ENCODE data around the gene PLEKHB2.
"Not testable (repeated sequence)": the region's sequence is repeated elsewhere in the genome, so short reads cannot be mapped to it uniquely, and the experiment has no call there.

PLEKHB2 gene

DNA sequence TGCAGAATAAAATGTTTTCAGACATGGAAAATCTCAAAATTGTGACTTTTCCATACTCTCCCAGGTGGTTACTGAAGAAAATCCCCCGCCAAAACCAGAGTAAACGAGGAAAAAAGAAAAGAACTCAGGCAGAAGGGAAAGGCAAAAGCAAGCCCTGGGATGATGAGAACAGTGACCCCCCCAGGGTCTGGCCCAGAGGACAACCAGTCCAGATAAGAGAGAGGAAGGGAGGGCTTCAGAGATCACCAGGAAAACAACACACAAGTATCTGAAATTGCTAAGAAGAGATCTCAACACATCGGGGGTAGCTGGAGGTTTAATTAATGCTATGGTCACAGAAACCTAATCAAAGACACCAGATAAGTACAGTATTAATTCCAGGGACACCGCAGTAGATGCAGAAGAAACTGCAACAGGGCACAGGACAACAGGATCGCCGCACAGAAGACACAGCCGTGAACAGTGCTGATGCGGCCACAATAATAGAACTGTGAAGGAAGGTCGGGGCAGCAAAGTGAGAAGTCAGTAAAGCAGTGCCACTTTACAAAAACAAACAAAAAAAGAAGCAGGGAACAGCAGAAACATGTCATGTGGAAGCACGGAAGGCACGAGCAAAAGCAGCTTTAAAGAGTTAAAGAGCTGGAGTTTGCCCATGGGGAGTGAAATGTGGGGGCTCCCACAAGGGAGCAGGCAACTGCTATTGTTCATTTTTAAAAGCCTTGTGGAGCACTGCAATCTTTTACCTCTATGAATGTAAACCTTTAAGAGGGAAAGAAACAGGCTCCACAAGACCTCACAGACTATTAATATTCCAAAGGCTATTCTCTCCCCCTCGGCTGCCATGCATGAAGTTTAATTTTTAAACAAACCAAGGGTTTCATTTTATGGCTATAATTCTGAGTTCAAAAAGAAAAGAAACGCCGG is 40.3 kb upstream of the PLEKHB2 start:
- no peak overlapping the region for H3K4me3 ChIP-seq (ENCODE audit: low read length)
- TF ChIP-seq, protein P1, sequence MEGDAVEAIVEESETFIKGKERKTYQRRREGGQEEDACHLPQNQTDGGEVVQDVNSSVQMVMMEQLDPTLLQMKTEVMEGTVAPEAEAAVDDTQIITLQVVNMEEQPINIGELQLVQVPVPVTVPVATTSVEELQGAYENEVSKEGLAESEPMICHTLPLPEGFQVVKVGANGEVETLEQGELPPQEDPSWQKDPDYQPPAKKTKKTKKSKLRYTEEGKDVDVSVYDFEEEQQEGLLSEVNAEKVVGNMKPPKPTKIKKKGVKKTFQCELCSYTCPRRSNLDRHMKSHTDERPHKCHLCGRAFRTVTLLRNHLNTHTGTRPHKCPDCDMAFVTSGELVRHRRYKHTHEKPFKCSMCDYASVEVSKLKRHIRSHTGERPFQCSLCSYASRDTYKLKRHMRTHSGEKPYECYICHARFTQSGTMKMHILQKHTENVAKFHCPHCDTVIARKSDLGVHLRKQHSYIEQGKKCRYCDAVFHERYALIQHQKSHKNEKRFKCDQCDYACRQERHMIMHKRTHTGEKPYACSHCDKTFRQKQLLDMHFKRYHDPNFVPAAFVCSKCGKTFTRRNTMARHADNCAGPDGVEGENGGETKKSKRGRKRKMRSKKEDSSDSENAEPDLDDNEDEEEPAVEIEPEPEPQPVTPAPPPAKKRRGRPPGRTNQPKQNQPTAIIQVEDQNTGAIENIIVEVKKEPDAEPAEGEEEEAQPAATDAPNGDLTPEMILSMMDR (conservative IDR thresholded peaks at IDR 0.05; ENCODE audit: low read depth, low read length), result no peak
- no peak for DNase-seq (ENCODE audit: low read depth)

DNA sequence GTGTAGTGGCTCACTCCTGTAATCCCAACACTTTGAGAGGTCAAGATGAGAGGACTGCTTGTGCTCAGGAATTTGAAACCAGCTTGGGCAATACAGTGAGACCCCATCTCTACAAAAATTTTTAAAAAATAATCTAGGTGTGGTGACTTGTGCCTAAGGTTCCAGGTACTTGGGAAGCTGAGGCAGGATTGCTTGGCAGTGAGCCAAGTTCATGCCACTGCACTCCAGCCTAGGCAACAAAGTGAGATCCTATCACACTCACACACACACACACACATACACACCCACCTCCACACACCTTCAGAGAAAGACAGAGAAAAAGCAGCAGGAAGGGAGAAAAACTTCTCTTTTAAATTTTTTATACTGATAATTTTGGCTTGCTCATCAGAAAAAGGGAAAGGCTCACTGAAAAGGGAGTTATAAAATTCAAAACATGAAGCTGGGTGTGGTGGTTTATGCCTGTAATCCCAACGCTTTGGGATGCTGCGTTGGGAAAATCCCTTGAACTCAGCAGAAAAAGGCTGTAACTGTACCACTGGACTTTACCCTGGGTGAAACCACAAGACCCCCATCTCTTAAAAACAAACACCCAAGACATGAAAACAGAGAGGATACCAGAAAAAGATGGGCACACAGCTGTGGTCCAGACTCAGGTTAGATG is 37.5 kb upstream of the PLEKHB2 start:
- no peak for DNase-seq (ENCODE audit: low read depth)
- no peak overlapping the region for H3K4me3 ChIP-seq (ENCODE audit: low read length)
- TF ChIP-seq, protein P1 (conservative IDR thresholded peaks at IDR 0.05; ENCODE audit: low read depth, low read length), result no peak

DNA sequence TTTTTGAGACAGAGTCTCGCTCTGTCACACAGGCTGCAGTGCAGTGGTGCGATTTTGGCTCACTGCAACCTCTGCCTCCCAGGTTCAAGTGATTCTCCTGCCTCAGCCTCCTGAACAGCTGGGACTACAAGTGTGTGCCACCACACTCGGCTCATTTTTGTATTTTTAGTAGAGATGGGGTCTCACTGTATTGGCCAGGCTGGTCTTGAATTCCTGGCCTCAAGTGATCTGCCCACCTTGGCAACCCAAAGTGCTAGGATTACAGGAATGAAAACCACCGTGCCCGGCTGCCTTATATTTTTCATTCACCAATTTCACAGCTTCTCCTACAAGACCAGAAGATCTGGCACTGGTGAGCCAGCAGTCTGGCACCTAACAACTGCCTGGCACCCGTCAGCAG is 37.0 kb upstream of the PLEKHB2 start:
- not testable (repeated sequence) for DNase-seq (ENCODE audit: low read depth); H3K4me3 ChIP-seq (ENCODE audit: low read length)

DNA sequence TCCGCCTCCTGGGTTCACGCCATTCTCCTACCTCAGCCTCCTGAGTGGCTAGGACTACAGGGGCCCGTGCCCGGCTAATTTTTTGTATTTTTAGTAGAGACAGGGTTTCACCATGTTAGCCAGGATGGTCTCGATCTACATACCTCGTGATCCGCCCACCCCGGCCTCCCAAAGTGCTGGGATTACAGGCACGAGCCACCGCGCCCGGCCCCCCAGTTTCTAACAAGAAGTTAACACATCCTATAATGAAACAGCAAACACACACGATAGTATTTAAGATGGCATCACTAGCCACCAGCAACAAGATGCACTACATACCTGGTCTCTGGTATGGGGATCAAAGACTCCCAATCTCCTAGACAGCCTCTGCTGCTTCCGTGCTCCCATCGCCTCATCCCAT is 29.6 kb upstream of the PLEKHB2 start:
- H3K4me3 ChIP-seq (ENCODE audit: low read length); DNase-seq (ENCODE audit: low read depth): not testable (repeated sequence)

DNA sequence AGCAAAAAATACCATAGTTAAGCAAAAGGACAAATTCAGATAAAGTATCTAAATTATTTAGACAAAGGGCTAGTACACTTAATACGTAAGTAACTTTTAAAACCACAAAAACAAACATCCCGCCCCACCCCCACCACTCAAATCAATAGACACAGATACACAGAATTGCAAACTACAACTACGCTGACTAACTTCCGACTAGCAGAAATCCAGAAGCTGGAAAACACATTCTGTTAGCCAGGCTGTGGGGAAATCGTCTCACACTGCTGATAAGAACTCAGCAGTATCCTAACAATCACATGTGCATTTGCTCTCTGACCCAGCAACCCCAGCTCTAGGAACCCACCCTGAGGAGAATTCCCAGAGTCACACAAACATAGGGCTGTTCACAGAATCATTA is 28.4 kb upstream of the PLEKHB2 start:
- TF ChIP-seq, protein P1 (conservative IDR thresholded peaks at IDR 0.05; ENCODE audit: low read depth, low read length), result no peak
- H3K4me3 ChIP-seq (ENCODE audit: low read length), result no peak overlapping the region
- no peak for DNase-seq (ENCODE audit: low read depth)

DNA sequence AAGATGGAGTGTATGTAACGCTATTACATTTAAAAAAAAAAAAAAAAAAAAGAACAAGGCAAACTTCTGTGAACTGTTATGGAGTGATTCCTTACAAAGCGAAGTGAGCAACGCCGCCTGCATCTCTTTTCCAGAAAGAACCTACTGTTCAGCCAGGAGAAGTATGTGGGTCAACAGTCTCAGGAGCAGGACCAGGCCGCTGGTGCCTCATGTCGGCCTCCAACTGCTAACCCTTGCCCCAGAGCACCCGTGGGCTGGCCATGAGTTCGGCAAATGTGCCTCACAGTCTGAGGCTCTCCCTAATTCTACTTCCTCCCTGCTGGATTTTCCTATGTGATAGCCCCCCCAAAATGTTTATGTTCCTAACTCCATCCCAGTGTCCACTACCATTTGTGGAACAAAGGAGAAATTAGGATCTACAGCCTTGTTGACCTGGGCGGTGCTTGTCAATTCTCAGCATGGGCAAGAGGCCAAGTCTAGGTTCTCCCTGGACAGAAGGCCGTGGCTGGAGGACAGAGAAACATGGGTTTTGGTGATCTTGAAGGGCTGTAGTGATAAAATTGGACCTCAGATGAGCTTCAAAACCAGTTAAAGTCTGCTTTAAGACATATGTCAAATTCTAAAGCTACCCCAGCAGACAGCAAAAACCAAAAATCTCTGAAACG is 27.8 kb upstream of the PLEKHB2 start:
- no peak for DNase-seq (ENCODE audit: low read depth)
- H3K4me3 ChIP-seq (ENCODE audit: low read length), result no peak overlapping the region
- TF ChIP-seq, protein P1 (conservative IDR thresholded peaks at IDR 0.05; ENCODE audit: low read depth, low read length), result no peak

DNA sequence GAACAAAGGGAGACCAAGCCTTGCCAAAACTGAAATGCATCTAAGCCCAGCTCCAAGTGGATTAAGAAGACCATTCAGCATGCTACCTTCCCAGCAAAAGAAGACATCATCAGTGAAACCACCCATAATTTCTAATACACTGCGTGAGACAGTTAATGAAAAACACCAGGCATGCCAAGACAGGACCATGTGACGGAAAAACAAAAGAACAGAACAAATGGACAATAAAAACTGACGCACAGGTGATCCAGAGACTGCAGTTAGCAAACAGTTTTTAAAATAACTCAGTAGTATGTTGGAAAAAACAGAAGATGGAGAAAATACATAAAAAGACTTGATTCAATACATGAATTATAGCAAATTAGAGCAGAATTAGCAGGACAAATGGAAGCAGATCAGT is 27.2 kb upstream of the PLEKHB2 start:
- no peak for DNase-seq (ENCODE audit: low read depth)
- H3K4me3 ChIP-seq (ENCODE audit: low read length), result no peak overlapping the region
- TF ChIP-seq, protein P1 (conservative IDR thresholded peaks at IDR 0.05; ENCODE audit: low read depth, low read length), result no peak

DNA sequence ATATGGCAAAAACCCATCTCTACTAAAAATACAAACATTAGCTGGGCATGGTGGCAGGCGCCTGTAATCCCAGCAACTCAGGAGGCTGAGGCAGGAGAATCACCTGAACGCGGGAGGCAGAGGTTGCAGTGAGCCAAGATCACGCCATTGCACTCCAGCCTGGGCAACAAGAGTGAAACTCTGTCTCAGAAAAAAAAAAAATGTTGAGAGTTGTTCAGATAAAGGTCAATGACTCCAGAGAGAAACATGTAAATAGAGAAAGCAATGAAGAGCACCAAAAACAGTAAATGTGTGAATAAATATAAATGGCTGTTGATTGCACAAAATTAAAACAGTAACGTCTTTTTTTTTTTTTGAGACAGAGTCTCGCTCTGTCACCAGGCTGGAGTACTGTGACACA is 25.2 kb upstream of the PLEKHB2 start:
- H3K4me3 ChIP-seq (ENCODE audit: low read length); DNase-seq (ENCODE audit: low read depth): not testable (repeated sequence)

Data from retinal pigment epithelial cell (primary cell).